RCC 7860 (cell line): ENCODE data around the gene RADX.
"Not testable (repeated sequence)": the region's sequence is repeated elsewhere in the genome, so short reads cannot be mapped to it uniquely, and the experiment has no call there.

Experiments used
- DNase-seq: peaks from one replicate; pipeline ENCODE4 v3.0.0-alpha.2; 2015; ENCODE audit warnings: low spot score
- FAIRE-seq: peaks from 2 replicates; lab custom pipeline; 2012; peaks lifted over from hg19 to GRCh38; lab: Jason Lieb, UNC

RADX gene, protein sequence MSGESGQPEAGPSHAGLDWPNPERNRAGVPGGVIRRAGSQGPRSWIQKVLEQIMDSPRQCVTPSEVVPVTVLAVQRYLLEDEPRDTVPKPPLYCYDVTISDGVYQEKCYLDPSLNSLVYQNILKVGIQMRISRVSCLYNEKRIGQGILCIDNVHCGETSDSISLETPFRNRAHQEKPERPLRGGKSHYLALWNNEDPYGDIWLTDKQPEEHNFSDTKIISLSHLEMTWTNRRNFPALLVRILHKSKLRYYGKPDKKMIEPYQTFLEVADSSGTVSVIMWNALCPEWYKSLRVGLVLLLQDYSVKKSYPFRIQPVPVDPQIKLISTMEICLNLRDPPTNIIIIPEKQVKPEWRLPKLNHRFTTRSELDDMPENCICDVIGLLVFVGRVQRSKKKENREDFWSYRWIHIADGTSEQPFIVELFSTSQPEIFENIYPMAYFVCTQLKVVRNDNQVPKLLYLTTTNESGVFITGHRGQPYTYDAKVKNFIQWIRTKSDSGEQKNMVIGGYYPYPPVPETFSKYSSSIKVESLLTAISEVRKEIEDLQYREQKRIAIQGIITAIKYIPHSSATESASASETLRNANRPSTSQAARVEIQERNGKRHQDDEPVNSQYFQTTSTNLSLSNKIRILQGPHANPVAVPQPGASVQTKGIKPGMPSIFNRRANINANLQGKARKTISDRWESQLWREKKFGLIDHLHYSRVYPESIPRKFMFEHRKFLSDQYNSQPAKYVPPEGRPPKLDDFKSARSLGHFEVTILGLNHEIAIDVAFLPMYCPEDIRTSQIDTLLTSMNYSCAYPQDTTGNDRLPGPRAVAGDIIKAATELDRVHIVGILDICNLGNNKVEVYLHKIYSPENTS

DNA sequence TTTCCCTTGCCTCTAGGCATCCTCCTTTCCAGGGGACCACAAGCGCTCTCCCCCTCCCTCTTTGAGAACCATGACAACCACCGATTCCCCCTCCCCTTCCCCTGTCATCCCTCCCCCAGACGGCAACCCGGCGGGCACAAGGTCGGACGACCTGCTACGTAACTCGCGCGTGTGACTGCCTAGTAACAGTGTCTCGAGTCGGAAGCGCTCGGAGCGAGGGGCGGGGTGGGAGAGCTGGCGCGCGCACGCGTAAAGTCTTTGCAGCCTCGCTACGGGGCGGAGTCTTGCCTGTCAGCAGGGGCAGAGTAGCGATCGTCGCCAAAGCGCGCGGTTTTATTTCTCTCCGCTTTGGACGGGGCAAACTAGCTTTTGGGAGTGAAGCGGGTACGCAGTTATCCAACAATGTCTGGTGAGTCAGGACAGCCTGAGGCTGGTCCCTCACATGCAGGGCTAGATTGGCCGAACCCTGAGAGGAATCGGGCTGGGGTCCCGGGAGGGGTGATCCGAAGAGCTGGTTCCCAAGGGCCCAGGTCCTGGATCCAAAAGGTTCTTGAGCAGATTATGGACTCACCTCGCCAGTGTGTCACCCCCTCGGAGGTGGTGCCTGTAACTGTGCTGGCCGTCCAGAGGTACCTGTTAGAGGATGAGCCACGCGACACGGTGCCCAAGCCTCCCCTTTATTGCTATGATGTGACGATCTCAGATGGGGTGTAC lies at the start of gene RADX:
Gene RADX (plus strand): TSS at position 300 of the 714 bp plus-strand sequence. CDS start 103 bp downstream, at position 403.
- peak; percentile 56 for DNase-seq
- FAIRE-seq = peak; percentile 74

DNA sequence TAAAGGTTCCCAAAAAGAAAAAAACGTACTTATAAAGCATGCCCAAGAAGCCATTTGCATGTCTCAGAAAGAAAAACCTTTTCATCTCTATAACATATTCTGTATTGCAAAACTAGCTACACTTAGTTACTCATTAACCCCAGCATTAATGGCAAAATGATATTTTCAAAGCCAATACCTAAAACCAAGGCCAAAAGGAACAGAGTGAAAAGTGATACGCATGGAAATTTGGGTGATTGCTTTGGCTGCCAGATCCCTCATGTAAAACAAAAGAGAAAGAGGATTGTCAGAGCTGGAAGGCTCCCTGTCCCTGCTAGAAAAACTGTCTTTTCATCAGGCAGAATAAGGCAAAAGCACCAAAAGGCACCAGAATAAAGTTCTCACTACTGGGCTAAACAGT lies 46.8 kb upstream of the RADX start:
- FAIRE-seq (no peak), DNase-seq (no peak)

DNA sequence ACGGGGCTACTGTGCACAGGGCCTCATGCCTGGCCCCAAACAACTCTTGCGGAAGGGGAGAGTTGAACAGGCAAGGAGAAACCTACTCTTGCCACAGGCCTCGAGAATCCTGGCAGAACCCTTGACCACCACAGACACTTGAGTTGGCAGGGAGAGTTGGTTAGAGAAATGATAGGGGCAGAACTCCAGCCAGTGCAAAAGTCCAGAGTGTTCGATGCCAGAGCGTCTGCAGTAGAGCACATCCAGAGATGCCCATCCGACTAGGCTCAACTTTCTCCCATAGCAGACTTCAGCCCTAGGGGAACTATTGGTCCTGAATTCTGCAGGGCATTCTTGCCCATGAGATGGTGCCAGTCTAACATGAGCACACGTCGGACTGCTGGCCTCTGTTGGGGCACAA lies 45.4 kb upstream of the RADX start:
- FAIRE-seq = no peak

DNA sequence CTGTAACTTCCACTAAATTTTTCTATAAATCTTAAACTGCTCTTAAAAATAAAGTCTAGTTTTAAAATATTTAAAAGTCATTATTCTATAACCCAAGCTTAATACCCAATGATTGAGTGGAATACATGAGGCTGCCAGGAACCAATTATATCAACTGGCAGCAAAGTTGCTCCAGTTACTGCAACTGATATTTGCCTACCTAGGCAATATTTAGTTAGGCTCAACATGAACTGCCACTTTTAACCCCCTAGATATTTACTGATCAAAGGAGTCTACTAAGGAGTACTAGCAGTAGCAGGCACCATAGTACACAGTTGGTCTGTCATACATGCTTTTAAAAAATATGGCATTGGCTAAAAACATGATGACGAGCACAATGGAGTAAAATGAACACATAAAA lies 29.9 kb upstream of the RADX start:
- DNase-seq (no peak), FAIRE-seq (no peak)

More for the DNA sequence above, 45.4 kb upstream of the RADX start:
- no peak for DNase-seq

DNA sequence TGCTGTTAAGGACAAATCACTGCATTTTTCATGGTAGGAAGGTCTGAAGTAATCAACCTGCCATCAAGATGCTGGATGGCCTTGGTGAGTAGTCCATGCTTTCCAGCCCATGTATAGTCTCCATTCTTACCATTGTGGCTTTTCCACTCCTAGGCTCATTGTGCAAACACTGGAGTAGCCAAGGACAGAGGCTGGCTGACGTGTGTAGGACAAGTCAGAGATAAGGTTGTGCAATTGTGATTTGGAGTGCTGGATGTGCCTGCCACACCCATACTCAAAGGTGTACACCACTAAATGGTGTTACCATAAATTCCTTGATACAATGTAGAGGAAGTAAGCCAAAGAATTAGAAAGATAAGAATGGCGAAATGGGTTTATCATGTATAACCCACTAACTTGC lies 26.3 kb upstream of the RADX start:
- FAIRE-seq (no peak), DNase-seq (no peak)

DNA sequence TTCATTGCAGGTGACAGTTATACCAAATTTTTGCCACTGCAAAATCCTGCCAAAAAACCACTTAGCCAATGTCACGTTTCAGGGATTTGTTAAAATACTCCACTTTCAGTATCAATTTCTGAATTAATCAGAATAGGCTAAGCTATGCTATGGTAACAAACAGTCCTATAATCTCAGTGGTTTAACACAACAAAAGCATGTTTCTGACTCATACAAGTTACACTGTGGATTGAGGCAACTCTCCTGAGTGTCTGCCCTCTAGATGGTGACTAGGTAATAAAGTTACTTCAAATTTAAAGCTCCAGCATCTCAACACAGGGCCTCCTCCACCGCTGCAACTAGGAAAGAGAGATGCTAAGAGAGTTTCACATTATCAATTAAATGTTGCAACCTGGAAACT lies 23.0 kb upstream of the RADX start:
- DNase-seq (no peak), FAIRE-seq (no peak)

DNA sequence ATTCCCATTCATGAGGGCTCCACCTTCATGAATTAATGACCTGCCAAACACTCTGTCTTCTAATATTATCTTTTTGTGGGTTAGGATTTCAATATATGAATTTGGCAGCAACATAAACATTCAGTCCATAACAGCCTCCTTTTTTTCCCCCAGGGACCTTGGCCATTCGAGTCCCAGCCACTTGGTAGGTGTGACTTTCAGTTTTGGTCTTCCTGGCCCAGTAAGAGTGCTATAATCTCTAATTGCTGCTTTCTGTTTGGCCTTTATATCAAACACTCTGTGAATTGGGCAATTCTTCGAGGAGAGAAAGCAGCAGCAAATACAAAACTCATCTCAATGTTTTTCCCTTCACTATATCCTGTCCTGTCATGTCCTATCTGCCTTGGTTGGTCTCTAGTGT lies 12.4 kb upstream of the RADX start:
- DNase-seq = no peak
- no peak for FAIRE-seq

DNA sequence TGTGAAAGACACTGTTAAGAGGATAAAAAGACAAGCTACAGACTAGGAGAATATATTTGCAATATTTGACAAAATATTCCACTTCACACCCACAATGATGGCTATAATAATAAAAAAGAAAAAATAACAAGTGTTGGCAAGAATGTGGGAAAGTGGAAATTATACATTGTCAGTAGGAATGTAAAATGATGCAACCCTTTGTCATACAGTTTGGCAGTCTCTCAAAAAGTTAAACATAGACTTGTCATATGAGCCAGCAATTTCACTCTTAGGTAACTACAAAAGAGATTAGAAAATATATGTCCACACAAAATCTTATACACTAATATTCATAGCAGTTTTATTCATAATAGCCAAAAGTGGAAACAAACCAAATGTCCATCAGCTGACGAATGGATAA lies 5.2 kb upstream of the RADX start:
- FAIRE-seq = no peak
- no peak for DNase-seq

DNA sequence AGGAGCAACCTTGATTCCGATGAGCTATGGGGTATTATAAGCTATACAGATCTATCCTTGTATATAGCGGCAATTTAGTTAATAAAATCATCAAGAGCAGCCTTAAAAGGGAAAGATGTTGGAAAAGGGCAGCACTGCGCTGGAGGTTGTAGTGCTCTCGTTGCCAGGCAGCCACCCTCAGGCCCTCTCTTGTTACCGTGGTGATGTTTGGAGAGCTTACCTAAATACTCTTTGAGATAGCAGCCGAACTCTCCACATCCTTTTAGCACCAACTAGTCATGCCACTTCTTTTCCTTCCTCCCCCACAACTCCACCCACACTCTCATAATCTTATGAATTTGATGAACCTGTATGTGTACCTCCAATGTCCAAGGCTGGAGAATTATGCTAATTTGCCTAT lies 3.8 kb upstream of the RADX start:
- no peak for FAIRE-seq
- no peak for DNase-seq

DNA sequence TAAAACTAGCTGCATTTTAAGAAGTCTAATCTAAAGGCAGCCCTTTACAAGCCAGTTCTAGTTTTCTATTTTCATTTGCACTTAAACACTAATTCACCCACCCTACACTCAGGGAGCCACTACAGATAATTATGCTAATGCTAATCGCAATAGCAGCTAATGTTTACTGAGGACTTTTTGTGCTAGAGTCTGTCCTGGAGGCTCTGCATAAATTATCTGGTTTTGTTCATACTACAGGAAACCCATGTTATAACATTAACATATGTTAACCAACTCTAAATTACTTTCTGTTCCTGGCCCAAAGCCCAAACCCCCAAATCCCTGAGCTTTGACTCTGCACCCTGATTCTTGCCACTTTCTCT lies 480 bp upstream of the RADX start:
- DNase-seq = no peak
- FAIRE-seq = no peak

DNA sequence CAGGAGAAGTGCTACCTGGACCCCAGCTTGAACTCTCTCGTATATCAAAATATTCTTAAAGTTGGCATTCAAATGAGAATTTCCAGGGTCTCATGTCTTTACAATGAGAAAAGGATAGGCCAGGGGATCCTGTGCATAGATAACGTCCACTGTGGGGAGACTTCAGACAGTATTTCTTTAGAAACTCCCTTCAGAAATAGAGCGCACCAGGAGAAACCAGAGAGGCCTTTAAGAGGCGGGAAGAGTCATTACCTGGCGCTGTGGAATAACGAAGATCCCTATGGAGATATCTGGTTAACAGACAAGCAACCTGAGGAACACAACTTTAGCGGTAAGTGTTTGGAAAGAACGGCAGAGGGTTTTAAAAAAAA lies 600 bp downstream of the RADX start:
- FAIRE-seq = peak; percentile 71
- peak; percentile 42 for DNase-seq

DNA sequence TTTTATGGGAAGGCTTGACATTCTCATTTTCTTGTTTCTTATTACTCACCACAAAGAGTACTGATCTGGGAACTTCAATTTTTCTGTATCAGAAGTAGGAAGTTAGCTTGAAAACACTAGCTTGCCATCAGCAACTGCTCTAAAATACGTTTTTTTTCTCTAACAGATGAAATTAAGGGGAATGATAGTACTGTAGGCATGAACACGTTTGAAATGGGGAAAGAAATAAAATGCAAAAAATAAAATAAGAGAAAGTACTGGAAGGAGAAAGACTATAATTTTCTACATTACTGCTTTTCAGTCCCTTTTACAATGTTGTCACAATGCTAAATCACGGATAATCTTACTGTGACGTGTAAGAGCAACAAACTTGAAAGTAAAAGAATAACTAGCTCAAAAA lies 1.5 kb downstream of the RADX start:
- no peak for DNase-seq
- peak; percentile 56 for FAIRE-seq

DNA sequence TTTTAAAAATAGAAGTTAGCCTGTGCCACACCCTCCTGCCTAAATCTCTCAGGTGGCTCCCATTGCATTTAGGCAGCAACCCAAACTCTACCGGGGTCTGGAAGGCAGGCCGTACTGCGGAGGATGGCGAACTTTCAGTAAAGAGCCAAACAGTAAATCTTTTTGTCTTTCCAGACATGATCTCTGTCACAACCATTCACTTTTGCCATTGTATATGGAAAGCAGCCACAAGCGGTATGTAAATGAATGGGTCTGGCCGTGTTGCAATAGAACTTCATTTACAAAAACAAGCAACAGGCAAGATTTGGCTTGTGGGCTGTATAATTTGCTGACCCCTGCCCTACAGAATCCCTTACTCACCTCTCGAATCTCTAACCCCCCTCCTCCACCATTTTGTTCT lies 3.3 kb downstream of the RADX start:
- no peak for FAIRE-seq
- DNase-seq = no peak

DNA sequence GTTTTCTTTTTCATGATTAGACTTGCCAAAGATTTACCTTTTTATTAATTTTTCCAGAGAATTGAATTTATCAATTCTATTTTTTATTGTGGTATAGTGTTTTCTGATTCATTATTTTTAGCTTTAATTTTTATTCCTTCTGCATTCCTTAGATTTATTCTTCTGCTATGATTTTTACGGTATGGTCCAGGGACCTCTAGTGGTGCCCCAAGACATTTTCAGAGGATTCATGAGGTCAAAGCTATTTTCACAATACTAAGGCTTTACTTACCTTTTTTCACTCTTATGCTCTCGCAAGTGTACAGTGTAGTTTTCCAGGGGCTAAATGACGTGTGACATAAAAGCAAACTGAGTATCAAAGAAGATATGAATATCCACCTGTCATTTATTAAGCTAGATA lies 8.0 kb downstream of the RADX start:
- DNase-seq (no peak), FAIRE-seq (peak; percentile 76)

DNA sequence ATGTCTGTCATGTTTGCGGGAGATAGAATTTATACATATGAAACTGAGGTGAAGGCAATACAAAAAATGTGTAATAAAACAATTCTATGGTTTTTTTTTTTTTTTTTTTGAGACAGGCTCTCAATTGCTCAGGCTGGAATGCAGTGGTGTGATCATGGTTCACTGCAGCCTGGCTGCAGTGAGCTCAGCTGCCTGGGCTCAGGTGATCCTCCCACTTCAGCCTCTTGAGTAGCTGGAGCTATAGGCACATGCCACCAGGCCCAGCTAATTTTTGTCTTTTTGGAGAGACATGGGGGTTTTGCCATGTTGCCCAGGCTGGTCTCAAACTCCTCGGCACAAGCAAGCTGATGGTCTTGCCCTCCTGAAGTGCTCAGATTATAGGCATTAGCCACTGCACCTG lies 10.1 kb downstream of the RADX start:
- FAIRE-seq (no peak), DNase-seq (no peak)

DNA sequence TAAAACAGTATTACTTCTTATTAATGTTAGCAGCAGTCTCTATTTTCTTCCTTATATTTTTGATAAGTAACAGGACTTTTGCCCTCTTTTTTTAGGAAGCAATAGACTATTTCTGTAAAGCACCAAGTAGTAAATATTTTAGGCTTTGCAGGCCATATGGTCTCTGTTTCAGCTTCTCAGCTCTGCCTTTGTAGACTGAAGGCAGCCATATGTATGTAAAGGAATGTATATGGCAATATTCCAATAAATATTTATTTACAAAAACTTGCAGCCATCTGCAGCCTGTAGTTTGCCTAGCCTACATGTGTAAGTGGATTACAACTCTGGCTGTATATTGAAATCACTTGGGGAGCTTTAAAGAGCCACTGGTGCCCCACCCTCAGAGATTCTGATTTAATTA lies 15.0 kb downstream of the RADX start:
- FAIRE-seq = no peak

DNA sequence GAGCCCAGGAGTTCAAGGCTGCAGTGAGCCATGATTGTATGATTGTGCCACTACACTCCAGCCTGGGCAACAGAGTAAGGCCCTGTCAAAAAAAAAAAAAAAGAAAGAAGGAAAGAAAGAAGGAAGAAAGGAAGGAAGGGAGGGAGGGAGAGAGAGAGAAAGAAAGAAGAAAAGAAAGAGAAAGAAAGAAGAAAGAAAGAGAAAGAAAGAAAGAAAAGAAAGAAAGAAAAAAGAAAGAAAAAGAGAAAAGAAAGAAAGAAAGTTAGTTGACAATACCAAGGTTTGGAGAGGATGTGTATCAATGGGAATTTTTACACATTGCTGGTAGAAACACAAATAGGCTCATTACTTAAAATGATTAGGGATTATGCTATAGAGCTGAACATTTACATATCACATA lies 19.8 kb downstream of the RADX start:
- DNase-seq = no peak
- no peak for FAIRE-seq

More for the DNA sequence above, 15.0 kb downstream of the RADX start:
- DNase-seq = no peak

DNA sequence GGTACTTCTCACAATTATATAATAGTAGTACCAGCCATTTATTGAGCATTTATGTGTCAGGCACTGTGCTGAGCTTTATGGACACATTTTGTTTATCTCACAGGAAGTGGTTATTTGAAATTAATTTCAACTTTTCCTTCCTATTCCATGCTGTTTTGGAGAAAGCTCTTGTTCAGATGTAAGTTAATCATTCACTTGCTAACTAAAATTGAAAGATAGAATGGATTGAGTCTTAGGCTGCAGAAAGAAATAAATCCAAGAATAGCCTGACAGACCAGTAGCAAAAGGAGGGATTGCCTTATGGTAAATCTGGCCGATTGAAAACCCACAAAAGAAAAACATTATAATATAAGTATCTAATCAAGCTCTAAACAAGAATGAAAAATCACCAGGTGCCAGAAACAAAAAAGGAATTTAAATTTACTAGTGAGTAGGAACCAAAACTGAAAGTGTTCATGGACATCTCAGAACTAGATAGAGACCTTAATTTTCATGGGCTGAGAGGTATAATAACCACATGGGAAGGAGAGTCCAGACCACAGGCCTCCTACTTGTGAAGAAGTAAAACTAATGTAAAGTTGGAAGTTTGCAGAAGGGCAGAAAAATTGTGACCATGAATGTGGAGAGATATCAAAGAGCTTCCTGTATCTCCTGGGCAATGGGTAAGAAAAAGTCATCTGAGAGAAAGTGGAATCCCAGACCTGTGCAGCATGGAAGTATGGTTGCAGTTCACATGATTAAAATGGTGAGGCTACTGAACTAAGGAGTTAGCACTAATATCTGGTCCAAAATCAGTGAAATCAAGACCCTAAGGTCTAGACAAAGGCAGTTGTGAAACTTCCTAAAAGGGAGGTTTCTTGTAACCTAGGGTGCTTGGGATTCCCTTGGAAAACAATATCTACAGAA lies 38.0 kb downstream of the RADX start:
- DNase-seq (no peak), FAIRE-seq (no peak)

DNA sequence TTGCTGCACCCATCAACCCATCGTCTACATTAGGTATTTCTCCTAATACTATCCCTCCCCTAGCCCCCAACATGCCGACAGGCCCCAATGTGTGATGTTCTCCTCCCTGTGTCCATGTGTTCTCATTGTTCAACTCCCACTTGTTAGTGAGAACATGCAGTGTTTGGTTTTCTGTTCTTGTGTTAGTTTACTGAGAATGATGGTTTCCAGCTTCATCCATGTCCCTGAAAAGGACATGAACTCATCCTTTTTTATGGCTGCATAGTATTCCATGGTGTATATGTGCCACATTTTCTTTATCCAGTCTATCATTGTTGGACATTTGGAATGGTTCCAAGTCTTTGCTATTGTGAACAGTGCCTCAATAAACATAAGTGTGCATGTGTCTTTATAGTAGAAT lies 41.8 kb downstream of the RADX start:
- FAIRE-seq, DNase-seq: not testable (repeated sequence)

DNA sequence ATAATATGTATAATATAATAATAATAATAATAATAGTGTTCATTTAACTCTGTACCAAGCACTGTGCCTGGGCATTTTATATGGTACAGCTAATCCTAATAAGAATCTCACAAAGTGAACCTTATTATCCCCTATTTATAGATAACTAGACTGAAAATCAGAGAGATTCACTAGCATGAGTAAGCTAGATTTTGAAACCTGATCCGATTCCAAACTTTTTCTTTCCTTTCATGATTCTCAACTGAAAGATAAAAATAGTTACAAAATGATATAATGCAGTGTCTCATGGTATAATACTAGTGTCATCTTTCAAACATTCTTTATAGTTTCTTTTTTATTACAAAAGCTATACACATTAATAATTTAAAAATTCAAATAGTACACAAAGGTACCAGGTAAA lies 58.9 kb downstream of the RADX start:
- FAIRE-seq = peak; percentile 29

DNA sequence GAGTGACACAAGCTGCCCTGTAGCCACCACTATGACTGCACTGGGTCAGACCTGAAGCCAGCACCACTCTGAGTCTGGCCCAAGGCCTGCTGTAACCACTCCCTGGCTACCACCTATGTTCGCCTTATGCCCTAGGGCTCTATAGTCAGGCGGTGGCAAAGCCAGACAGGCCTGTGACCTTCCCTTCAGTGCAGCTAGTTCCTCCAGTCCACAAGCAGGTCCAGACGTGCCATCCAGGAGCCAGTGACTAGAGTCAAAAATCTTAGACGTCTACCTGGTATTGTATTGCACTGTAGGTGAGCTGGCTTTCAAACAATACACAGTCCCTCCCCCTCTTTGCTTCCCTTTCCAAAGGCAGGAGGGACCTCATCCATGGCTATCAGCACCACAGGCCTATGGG lies 60.7 kb downstream of the RADX start:
- DNase-seq (no peak), FAIRE-seq (no peak)

More for the DNA sequence above, 58.9 kb downstream of the RADX start:
- no peak for DNase-seq
